Astrocyte (in vitro differentiated cells and primary cell): ENCODE data around the gene KNL1. TPM values are rescaled to one million over a fixed set of nuclear protein-coding genes. Genes with fewer than 3 reads are reported as not detected.

Experiments
- DNase-seq: peaks from one replicate; pipeline ENCODE4 v3.0.0-alpha.2; 2010; ENCODE audit warnings: low read depth
- FAIRE-seq: peaks from 2 replicates; lab custom pipeline; 2011; peaks lifted over from hg19 to GRCh38; lab: Jason Lieb, UNC
- H2AFZ ChIP-seq: 2 replicates; pipeline ENCODE4 v1.6.0; 2012; ENCODE audit warnings: low read depth, low read length, inconsistent platforms
- H3K27ac ChIP-seq: 2 replicates; pipeline ENCODE4 v1.5.1; 2011; ENCODE audit warnings: low read depth, low read length, inconsistent platforms
- H3K27me3 ChIP-seq: 2 replicates; pipeline ENCODE4 v1.6.0; 2011; ENCODE audit warnings: low read length, inconsistent platforms; ENCODE audit not compliant: insufficient read depth
- H3K36me3 ChIP-seq: 2 replicates; pipeline ENCODE4 v1.5.1; 2011; ENCODE audit warnings: low read length, inconsistent platforms; ENCODE audit not compliant: insufficient read depth
- H3K4me1 ChIP-seq: 2 replicates; pipeline ENCODE4 v1.5.1; 2011; ENCODE audit warnings: low read length, inconsistent platforms; ENCODE audit not compliant: insufficient read depth
- H3K4me2 ChIP-seq: 2 replicates; pipeline ENCODE4 v1.6.0; 2012; ENCODE audit warnings: low read length, inconsistent platforms
- H3K4me3 ChIP-seq: 2 replicates; pipeline ENCODE4 v1.5.1; 2011; ENCODE audit warnings: low read depth, mild to moderate bottlenecking, low read length, inconsistent platforms; ENCODE audit not compliant: insufficient read depth
- H3K79me2 ChIP-seq: 2 replicates; pipeline ENCODE4 v1.6.0; 2012; ENCODE audit warnings: mild to moderate bottlenecking, low read length, inconsistent platforms; ENCODE audit not compliant: insufficient read depth
- H3K9ac ChIP-seq: 2 replicates; pipeline ENCODE4 v1.6.0; 2012; ENCODE audit warnings: mild to moderate bottlenecking, low read length, inconsistent platforms
- H3K9me3 ChIP-seq: 2 replicates; pipeline ENCODE4 v1.5.1; 2012; ENCODE audit warnings: low read depth, mild to moderate bottlenecking, low read length, inconsistent platforms; ENCODE audit not compliant: insufficient read depth
- H4K20me1 ChIP-seq: 2 replicates; pipeline ENCODE4 v1.6.0; 2012; ENCODE audit warnings: low read length, inconsistent platforms; ENCODE audit not compliant: insufficient read depth
- H3K27ac Mint-ChIP-seq: one replicate; pipeline ENCODE4 v1.8.0; 2021; ENCODE audit warnings: mild to moderate bottlenecking, mixed read lengths; ENCODE audit not compliant: unreplicated experiment
- H3K27me3 Mint-ChIP-seq: one replicate; pipeline ENCODE4 v1.8.0; 2021; ENCODE audit warnings: low read depth, mixed read lengths; ENCODE audit not compliant: unreplicated experiment
- H3K36me3 Mint-ChIP-seq: one replicate; pipeline ENCODE4 v1.8.0; 2021; ENCODE audit warnings: low read depth, mixed read lengths; ENCODE audit not compliant: unreplicated experiment
- H3K4me1 Mint-ChIP-seq: one replicate; pipeline ENCODE4 v1.8.0; 2021; ENCODE audit warnings: low read depth, mixed read lengths; ENCODE audit not compliant: unreplicated experiment
- H3K4me3 Mint-ChIP-seq: one replicate; pipeline ENCODE4 v1.8.0; 2021; ENCODE audit warnings: mild to moderate bottlenecking, moderate library complexity, mixed read lengths; ENCODE audit not compliant: unreplicated experiment
- H3K9me3 Mint-ChIP-seq: one replicate; pipeline ENCODE4 v1.8.0; 2021; ENCODE audit warnings: mild to moderate bottlenecking, mixed read lengths; ENCODE audit not compliant: unreplicated experiment
- EZH2 ChIP-seq: IDR thresholded peaks from 2 replicates; pipeline ENCODE4 v1.6.1; 2012; ENCODE audit warnings: mild to moderate bottlenecking, low read length, inconsistent platforms; ENCODE audit not compliant: insufficient read depth
- total RNA-seq: library from RNA; stranded (reverse); gene quantifications from 2 replicates; pipeline ENCODE4 v1.2.1, GENCODE V29; 2021
- TF ChIP-seq, protein P1 (sequence below): IDR thresholded peaks from 2 replicates; pipeline ENCODE4 v1.5.1; 2011; ENCODE audit warnings: low read depth, mild to moderate bottlenecking, inconsistent platforms, low read length, moderate library complexity; ENCODE audit not compliant: insufficient read depth

Gene KNL1
- total RNA-seq, 1 donor from 2014 or later: 3.3 TPM

DNA sequence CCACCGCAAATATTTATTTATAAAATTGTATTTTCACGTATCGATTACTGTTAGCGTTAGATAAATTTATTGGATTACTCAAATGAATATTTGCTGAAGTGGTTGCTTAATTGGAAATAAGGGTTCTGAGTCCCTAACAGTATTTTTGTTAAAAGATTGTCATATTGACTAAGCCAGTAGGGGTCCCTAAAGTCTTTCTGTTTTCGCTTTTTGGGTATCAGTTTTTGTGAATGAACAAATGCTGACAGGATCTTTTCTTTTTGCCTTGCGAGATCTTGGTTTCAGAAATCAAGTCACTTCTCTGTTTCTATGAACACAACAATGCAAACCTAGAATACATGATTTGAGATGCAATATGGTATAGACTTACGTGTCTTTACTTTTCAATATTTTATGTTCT lies 108.0 kb downstream of the KNL1 start:
- Mint-ChIP-seq H3K9me3 (no peaks in the 10 kb centered on the region), H3K36me3 (peaks cover 2% of the 10 kb centered on the region), H3K27me3 (no peaks in the 10 kb centered on the region), H3K4me3 (no peak overlapping the region), H3K27ac (no peak overlapping the region), H3K4me1 (no peaks in the 10 kb centered on the region)
- no peaks in the 10 kb centered on the region for H3K27me3 ChIP-seq
- no peaks in the 10 kb centered on the region for H3K4me1 ChIP-seq
- H3K79me2 ChIP-seq: peaks cover 3% of the 10 kb centered on the region
- no peak overlapping the region for H3K4me2 ChIP-seq
- DNase-seq (no peak), FAIRE-seq (no peak)
- no peak overlapping the region for H3K9ac ChIP-seq
- H2AFZ ChIP-seq: no peak overlapping the region
- no peak overlapping the region for H3K4me3 ChIP-seq
- TF ChIP-seq, protein P1, sequence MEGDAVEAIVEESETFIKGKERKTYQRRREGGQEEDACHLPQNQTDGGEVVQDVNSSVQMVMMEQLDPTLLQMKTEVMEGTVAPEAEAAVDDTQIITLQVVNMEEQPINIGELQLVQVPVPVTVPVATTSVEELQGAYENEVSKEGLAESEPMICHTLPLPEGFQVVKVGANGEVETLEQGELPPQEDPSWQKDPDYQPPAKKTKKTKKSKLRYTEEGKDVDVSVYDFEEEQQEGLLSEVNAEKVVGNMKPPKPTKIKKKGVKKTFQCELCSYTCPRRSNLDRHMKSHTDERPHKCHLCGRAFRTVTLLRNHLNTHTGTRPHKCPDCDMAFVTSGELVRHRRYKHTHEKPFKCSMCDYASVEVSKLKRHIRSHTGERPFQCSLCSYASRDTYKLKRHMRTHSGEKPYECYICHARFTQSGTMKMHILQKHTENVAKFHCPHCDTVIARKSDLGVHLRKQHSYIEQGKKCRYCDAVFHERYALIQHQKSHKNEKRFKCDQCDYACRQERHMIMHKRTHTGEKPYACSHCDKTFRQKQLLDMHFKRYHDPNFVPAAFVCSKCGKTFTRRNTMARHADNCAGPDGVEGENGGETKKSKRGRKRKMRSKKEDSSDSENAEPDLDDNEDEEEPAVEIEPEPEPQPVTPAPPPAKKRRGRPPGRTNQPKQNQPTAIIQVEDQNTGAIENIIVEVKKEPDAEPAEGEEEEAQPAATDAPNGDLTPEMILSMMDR: peak; percentile 18
- no peak for TF ChIP-seq EZH2
- H3K36me3 ChIP-seq: peaks cover 3% of the 10 kb centered on the region
- H4K20me1 ChIP-seq: no peaks in the 10 kb centered on the region
- H3K27ac ChIP-seq: no peak overlapping the region
- H3K9me3 ChIP-seq: no peaks in the 10 kb centered on the region

DNA sequence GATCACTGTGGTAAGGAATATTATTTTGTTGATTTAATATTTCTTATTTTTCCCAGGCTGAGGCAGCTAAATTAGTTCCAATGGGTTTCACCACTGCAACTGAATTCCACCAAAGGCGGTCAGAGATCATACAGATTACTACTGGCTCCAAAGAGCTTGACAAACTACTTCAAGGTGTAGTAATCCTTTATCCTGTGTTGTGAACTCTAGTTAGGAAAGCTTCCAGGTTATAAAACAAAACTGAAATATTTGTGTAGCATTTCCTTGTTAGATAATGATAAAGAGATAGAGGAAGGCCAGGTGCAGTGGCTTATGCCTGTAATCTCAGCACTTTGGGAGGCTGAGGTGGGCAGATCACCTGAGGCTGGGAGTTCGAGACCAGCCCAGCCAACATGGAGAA lies 112.1 kb downstream of the KNL1 start:
- no peak overlapping the region for H3K4me2 ChIP-seq
- H3K4me1 ChIP-seq: no peaks in the 10 kb centered on the region
- TF ChIP-seq, protein P1: no peak
- TF ChIP-seq EZH2: no peak
- H3K9ac ChIP-seq: no peak overlapping the region
- Mint-ChIP-seq H3K27ac (no peak overlapping the region), H3K27me3 (no peaks in the 10 kb centered on the region), H3K4me3 (no peak overlapping the region), H3K4me1 (no peaks in the 10 kb centered on the region), H3K9me3 (no peaks in the 10 kb centered on the region), H3K36me3 (peaks cover 2% of the 10 kb centered on the region)
- FAIRE-seq (no peak), DNase-seq (no peak)
- no peaks in the 10 kb centered on the region for H3K9me3 ChIP-seq
- H3K27me3 ChIP-seq: no peaks in the 10 kb centered on the region
- no peaks in the 10 kb centered on the region for H3K79me2 ChIP-seq
- no peak overlapping the region for H3K4me3 ChIP-seq
- no peak overlapping the region for H3K27ac ChIP-seq
- H2AFZ ChIP-seq: no peak overlapping the region
- no peaks in the 10 kb centered on the region for H4K20me1 ChIP-seq
- H3K36me3 ChIP-seq: peaks cover 17% of the 10 kb centered on the region

Other genes with a start within 250 kb of the KNL1 start
- gene PHGR1, start 243.2 kb upstream of the KNL1 start, total RNA-seq: not detected in 2 replicates
- 1.5 and 3.7 TPM in 2 replicates for gene DISP2, start 236.0 kb upstream of the KNL1 start, total RNA-seq
- gene KNSTRN, start 211.5 kb upstream of the KNL1 start, total RNA-seq: 32.9 and 37.8 TPM in 2 replicates
- 53.6 and 55.1 TPM in 2 replicates for gene IVD, start 188.5 kb upstream of the KNL1 start, total RNA-seq
- gene BAHD1, start 153.3 kb upstream of the KNL1 start, total RNA-seq: 30.4 and 32.2 TPM in 2 replicates
- 25.7 and 26.4 TPM in 2 replicates for gene CHST14, start 123.3 kb upstream of the KNL1 start, total RNA-seq
- 24.3 and 31.4 TPM in 2 replicates for gene CCDC32, start 29.2 kb upstream of the KNL1 start, total RNA-seq
- gene RPUSD2, start 24.9 kb upstream of the KNL1 start, total RNA-seq: 10.9 and 12.2 TPM in 2 replicates
- 3.6 and 5.6 TPM in 2 replicates for gene RAD51, start 100.9 kb downstream of the KNL1 start, total RNA-seq
- 32.0 and 32.6 TPM in 2 replicates for gene RMDN3, start 161.0 kb downstream of the KNL1 start, total RNA-seq
- gene GCHFR, start 169.8 kb downstream of the KNL1 start, total RNA-seq: 6.4 and 7.3 TPM in 2 replicates
- 0.19 TPM in 1 of 2 replicates, not detected in the other for gene C15orf62, start 175.7 kb downstream of the KNL1 start, total RNA-seq
- gene ZFYVE19, start 212.8 kb downstream of the KNL1 start, total RNA-seq: 13.0 and 13.2 TPM in 2 replicates
- 21.0 and 27.2 TPM in 2 replicates for gene DNAJC17, start 213.2 kb downstream of the KNL1 start, total RNA-seq
- not detected in 2 replicates for gene PPP1R14D, start 234.5 kb downstream of the KNL1 start, total RNA-seq
- gene SPINT1, start 249.8 kb downstream of the KNL1 start, total RNA-seq: 30.1 and 40.3 TPM in 2 replicates